NCI-H446 treated with DMSO at 0.1 percent for 48 hours (cell line): ENCODE data around the gene MTFMT.
A peak's percentile ranks its signal among the peaks of the same experiment; 100 is the strongest.
"Not testable (repeated sequence)": the region's sequence is repeated elsewhere in the genome, so short reads cannot be mapped to it uniquely, and the experiment has no call there.

Experiments used
- DNase-seq: peaks from one replicate; lab custom pipeline; 2025; lab: John Stamatoyannopoulos, UW

The MTFMT gene

GRCh38 chr15:65038836-65039235 lies 9.4 kb upstream of the MTFMT start:
- DNase-seq: no peak

GRCh38 chr15:65038428-65038827 lies 9.0 kb upstream of the MTFMT start:
- no peak for DNase-seq

- no peak for DNase-seq
Observed at GRCh38 chr15:65037309-65037708, 7.9 kb upstream of the MTFMT start.

- DNase-seq: no peak
Observed at GRCh38 chr15:65034719-65035118, 5.3 kb upstream of the MTFMT start.

- no peak for DNase-seq
Observed at GRCh38 chr15:65033659-65034269, 4.3 kb upstream of the MTFMT start.

- DNase-seq: no peak
Observed at GRCh38 chr15:65032801-65033537, 3.5 kb upstream of the MTFMT start.

GRCh38 chr15:65029736-65030208 lies 333 bp upstream of the MTFMT start:
- no peak for DNase-seq

GRCh38 chr15:65028338-65028737 lies 1.1 kb downstream of the MTFMT start:
- DNase-seq: no peak

GRCh38 chr15:65027593-65027992 lies 1.8 kb downstream of the MTFMT start:
- no peak for DNase-seq

GRCh38 chr15:65026756-65027155 lies 2.7 kb downstream of the MTFMT start:
- DNase-seq: no peak

- no peak for DNase-seq
Observed at GRCh38 chr15:65021488-65021887, 8.0 kb downstream of the MTFMT start.

GRCh38 chr15:65020419-65020818 lies 9.0 kb downstream of the MTFMT start:
- DNase-seq: no peak

GRCh38 chr15:65011198-65011597 lies 18.2 kb downstream of the MTFMT start:
- not testable (repeated sequence) for DNase-seq

GRCh38 chr15:65008983-65009382 lies 20.5 kb downstream of the MTFMT start:
- DNase-seq: no peak

- no peak for DNase-seq
Observed at GRCh38 chr15:65006876-65007275, 22.6 kb downstream of the MTFMT start.

GRCh38 chr15:65004993-65005392 lies 24.4 kb downstream of the MTFMT start:
- DNase-seq: no peak

GRCh38 chr15:64997745-64998375 lies 31.6 kb downstream of the MTFMT start:
- DNase-seq: no peak

GRCh38 chr15:64997066-64997465 lies 32.4 kb downstream of the MTFMT start:
- no peak for DNase-seq

GRCh38 chr15:64993290-64993689 lies 36.1 kb downstream of the MTFMT start:
- DNase-seq: no peak

GRCh38 chr15:64991536-64992135 lies 37.8 kb downstream of the MTFMT start:
- DNase-seq: peak; percentile 16

- DNase-seq: no peak
Observed at GRCh38 chr15:64990168-64990470, 39.3 kb downstream of the MTFMT start.

GRCh38 chr15:64989416-64990167 lies 39.8 kb downstream of the MTFMT start, which contains the start of gene SPG21:
Gene SPG21 (minus strand): TSS chr15:64989914. CDS start chr15:64983569, 6,345 bp downstream.
- DNase-seq: peak; percentile 66
